HG03469 (cell line): ENCODE measurements around the gene CCDC88B.

Experiments
- ATAC-seq: cut with Tn5 transposase; IDR thresholded peaks from one replicate; pipeline ENCODE4 v1.9.1; 2021; ENCODE audit warnings: mild to moderate bottlenecking, moderate library complexity, moderate number of reproducible peaks; ENCODE audit not compliant: unreplicated experiment

Gene CCDC88B

GRCh38 chr11:64341851-64342791 lies 2.1 kb downstream of the CCDC88B start:
- no peak for ATAC-seq

GRCh38 chr11:64342869-64343745 lies 3.1 kb downstream of the CCDC88B start:
- ATAC-seq, result no peak

DNA sequence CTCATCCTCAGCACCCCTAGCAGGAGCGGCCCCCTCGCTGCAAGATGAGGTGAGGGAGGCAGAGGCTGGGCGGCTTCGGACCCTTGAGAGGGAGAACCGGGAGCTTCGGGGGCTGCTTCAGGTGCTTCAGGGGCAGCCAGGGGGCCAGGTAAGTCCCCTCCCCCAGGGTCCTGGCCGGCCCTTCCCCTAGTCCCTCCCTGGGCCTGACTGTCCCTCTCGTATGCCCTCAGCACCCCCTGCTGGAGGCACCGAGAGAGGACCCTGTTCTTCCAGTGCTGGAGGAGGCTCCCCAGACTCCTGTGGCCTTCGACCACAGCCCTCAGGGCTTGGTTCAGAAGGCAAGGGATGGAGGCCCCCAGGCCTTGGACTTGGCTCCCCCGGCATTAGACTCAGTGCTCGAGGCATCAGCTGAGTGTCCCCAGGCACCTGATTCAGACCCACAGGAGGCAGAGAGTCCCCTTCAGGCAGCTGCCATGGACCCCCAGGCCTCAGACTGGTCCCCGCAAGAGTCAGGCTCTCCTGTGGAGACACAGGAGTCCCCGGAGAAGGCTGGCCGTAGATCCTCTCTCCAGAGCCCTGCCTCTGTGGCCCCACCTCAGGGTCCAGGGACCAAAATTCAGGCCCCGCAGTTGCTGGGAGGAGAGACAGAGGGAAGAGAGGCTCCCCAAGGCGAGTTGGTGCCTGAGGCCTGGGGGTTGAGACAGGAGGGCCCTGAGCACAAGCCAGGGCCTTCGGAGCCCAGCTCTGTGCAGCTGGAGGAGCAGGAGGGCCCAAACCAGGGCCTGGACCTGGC lies 4.0 kb downstream of the CCDC88B start:
- no peak for ATAC-seq

- ATAC-seq, result no peak
These were observed 4.8 kb downstream of the CCDC88B start for GRCh38 chr11:64344787-64345186.

- no peak for ATAC-seq
These were observed 7.3 kb downstream of the CCDC88B start for GRCh38 chr11:64347193-64347867.

- no peak for ATAC-seq
These were observed 8.5 kb downstream of the CCDC88B start for GRCh38 chr11:64348383-64349024.

- ATAC-seq, result no peak
These were observed 9.0 kb downstream of the CCDC88B start for GRCh38 chr11:64349025-64349387.

GRCh38 chr11:64349404-64349803 lies 9.4 kb downstream of the CCDC88B start:
- ATAC-seq, result no peak

- no peak for ATAC-seq
These were observed 11.2 kb downstream of the CCDC88B start for GRCh38 chr11:64351136-64351631.

DNA sequence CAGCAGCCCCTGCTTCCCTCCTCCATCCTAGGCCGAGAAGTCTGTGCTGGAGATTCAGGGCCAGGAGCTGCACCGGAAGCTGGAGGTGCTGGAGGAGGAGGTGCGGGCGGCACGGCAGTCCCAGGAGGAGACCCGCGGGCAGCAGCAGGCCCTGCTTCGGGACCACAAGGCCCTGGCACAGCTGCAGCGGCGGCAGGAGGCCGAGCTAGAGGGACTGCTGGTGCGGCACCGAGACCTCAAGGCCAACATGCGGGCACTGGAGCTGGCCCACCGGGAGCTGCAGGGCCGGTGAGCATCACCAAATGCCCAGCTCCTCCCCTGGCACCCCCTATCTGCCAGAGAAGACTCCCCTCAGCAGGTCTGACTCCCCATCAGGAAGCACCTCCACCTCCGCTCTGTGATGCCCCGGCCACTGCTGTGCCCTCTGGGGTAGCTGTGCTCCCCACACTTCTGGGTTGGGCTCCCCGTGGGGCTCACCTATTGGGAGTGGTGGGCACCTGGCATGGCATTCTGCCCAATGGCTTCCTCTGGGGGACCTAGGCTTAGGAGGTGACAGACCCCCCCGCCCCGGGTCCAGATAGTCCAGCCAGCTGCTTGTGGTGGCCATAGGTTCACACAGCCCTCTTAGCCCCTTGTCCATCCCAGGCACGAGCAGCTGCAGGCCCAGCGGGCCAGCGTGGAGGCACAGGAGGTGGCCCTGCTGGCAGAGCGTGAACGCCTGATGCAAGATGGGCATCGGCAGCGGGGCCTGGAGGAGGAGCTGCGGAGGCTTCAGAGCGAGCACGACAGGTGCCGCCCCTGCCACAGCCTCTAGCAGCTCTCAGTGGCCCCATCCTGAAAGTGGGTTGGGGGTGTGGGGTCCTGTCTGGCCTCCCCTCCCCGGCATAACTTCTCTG lies 12.3 kb downstream of the CCDC88B start:
- no peak for ATAC-seq

- no peak for ATAC-seq
These were observed 13.2 kb downstream of the CCDC88B start for GRCh38 chr11:64352995-64353714.

DNA sequence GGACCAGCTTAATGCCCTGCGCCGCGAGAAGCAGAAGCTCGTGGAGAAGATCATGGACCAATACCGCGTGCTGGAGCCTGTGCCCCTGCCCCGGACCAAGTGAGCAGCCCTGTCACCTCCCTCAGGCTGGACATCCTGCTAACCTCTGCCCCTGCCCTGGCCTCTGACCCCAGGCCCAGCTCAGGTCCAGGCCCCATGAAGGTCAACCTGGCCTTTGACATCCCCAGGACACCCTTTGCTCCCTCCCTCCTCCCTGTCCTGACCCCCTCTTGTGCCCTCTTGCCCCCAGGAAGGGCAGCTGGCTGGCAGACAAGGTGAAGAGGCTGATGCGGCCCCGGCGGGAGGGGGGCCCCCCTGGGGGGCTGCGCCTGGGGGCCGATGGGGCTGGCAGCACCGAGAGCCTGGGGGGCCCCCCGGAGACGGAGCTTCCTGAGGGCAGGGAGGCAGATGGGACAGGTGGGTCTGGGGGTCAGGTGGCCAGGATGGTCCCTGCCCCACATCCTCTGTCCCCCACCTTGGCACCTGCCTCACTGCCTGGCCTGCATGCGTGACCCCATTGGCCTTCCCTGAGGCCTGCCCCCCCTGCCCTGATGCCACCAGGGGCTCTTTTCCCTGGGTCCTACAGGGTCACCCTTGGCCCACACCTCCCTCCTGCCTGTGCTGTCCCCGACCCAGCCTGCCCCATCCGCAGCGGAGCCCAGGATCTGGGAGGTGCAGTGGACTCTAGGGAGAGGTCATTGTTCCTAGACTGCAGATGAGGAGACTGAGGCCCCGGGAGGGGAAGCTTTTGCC lies 13.9 kb downstream of the CCDC88B start:
- no peak for ATAC-seq

DNA sequence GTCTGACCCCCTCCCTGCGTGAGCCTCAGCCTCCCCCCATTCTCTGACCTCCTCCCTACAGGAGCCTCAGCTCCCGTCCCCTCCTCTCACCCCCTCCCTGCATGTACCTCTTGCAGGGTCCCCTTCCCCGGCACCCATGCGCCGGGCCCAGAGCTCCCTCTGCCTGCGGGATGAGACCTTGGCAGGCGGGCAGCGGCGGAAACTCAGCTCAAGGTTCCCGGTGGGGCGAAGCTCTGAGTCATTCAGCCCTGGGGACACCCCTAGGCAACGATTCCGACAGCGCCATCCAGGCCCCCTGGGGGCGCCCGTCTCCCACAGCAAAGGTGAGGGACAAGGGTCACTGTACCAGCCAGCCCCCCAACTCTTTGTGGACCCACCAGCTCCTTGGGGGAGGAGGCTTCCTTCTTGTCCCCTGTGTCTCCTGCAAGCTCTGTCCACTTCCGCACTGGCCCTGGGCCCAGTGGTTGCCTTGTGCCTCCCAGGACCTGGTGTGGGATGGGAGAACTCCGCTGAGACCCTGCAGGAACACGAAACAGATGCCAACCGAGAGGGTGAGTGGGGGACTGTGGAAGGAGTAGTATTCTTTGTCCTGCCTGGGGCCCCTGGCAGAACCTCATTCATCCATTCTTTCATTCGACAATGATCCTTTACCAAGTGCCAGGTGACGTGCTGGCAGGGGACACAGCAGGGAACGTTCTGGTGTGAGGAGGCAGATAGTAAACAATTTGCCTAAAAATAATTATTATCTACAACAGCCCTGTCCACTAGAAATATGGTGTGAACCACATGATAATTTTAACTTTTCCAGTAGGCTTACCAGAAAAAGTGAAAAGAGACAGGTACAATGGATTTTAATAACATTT lies 15.3 kb downstream of the CCDC88B start:
- ATAC-seq, result no peak

DNA sequence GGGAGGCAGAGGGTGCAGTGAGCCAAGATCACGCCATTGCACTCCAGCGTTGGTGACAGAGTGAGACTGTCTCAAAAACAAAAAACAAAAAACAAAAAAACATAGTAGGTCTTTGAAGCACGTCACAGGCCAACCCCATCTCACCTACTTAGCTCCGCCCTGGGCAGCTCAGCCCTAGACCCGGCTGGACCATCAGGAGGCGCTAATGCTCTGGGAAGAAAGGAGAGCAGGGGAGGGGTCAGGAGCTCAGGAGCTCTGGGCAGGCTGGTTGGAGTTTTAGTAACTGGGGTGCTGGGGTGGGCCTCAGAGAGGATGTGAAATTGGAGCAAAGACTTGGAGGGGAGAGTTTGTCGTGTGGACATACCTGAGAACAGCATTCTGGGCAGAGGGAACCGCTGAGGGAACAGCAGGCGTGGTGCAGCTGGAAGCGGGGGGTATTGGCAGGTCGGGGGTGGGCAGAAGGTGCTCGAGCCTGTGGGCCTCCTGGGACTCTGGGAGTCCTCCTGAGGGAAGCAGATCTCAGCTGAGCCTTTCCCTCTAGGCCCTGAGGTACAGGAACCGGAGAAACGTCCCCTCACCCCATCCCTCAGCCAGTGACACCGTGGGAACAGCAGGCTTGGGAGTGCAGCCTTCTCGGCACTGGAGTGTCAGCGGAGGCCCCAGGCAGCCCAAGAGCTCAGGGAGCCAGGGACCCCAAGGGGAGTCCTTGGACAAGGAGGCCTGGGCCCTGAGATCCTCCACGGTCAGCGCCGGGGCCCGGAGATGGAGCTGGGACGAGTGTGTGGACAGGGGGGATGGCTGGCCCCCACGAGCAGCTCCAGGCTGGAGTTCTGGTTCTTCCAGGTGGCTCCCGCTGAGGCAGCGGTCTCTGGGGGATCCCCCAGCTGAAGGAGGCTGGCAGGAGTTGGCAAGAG lies 16.8 kb downstream of the CCDC88B start:
- ATAC-seq, result no peak

DNA sequence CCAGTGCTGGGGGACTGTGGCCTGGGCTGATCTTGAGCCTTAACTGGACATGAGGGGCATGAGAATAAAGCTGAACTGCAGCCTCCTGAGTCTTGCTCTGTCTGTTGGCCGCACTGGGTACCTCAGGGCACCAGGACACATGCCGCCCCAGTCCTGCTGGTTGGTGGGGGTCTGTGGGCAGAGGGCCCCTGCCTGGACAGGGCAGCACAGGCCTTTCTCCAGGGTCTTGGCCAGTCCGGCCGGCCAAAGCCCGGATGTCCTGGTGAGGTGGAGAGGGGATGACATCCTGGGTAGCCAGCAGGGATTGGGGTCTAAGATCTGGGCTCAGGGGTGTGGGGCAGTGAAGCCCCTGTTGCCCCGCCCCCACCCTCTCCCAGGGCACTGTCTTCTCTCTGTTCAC lies 17.4 kb downstream of the CCDC88B start:
- ATAC-seq, result no peak
